HEK293 (cell line): ENCODE measurements around the gene PDE2A.

Experiments
- CTCF ChIA-PET: fragments of 350-600 bp; formaldehyde crosslinking; extraction: SDS; loops from one replicate; lab custom pipeline; 2021; ENCODE audit warnings: antibody characterized with exemption; lab: Yijun Ruan, JAX
- POLR2A ChIA-PET: fragments of 300-600 bp; formaldehyde crosslinking; extraction: SDS; loops from one replicate; lab custom pipeline; 2020; ENCODE audit warnings: antibody characterized with exemption, inconsistent platforms; lab: Yijun Ruan, JAX
- H3K27ac ChIP-seq: fragments of 200-500 bp; sonication (Bioruptor generic); 2 replicates; pipeline ENCODE4 v1.5.1; 2014; ENCODE audit warnings: low read depth, low read length, control low read depth, inconsistent platforms; ENCODE audit errors: extremely low read depth
- H3K36me3 ChIP-seq, 2 experiments: fragments of 200-500 bp in 1 of 2; sonication (Bioruptor generic) in 1 of 2; 1 replicate in 1 of 2; 2 replicates in 1 of 2; pipeline ENCODE4 v1.5.1; 2014 to 2017; ENCODE audit warnings: inconsistent platforms in 2 of 2, low read length in 2 of 2; ENCODE audit not compliant: control insufficient read depth in 2 of 2, insufficient read depth in 1 of 2
- H3K4me1 ChIP-seq: fragments of 200-500 bp; sonication (Bioruptor generic); 2 replicates; pipeline ENCODE4 v1.5.1; 2014; ENCODE audit warnings: mild to moderate bottlenecking, low read length, inconsistent platforms; ENCODE audit not compliant: control insufficient read depth, insufficient read depth
- H3K4me3 ChIP-seq: 2 replicates; pipeline ENCODE4 v1.5.1; 2011; ENCODE audit warnings: low read depth, mild to moderate bottlenecking, control low read depth, low read length, moderate library complexity
- H3K9me3 ChIP-seq: fragments of 200-500 bp; sonication (Bioruptor generic); 2 replicates; pipeline ENCODE4 v1.5.1; 2014; ENCODE audit warnings: low read depth, low read length, inconsistent platforms; ENCODE audit not compliant: control insufficient read depth, insufficient read depth
- HOXA7 ChIP-seq: sonication (generic); formaldehyde crosslinking; IDR thresholded peaks from 2 replicates; pipeline ENCODE4 v1.8.1; 2022; ENCODE audit warnings: missing genetic modification reagents, borderline replicate concordance
- MYNN ChIP-seq: fragments of 450-650 bp; formaldehyde crosslinking; IDR thresholded peaks from 2 replicates; pipeline ENCODE4 v1.5.1; 2016; ENCODE audit warnings: missing biosample characterization, missing genetic modification characterization, borderline replicate concordance
- SP3 ChIP-seq: fragments of 450-650 bp; formaldehyde crosslinking; IDR thresholded peaks from 2 replicates; pipeline ENCODE4 v1.5.1; 2016; ENCODE audit warnings: missing biosample characterization, missing genetic modification characterization
- ZFP37 ChIP-seq: fragments of 450-650 bp; formaldehyde crosslinking; IDR thresholded peaks from 2 replicates; pipeline ENCODE4 v1.5.1; 2016; ENCODE audit warnings: missing biosample characterization, missing genetic modification characterization
- ZNF10 ChIP-seq: fragments of 450-650 bp; formaldehyde crosslinking; IDR thresholded peaks from 2 replicates; pipeline ENCODE4 v1.5.1; 2017; ENCODE audit warnings: missing biosample characterization, missing genetic modification characterization
- ZNF114 ChIP-seq: fragments of 450-650 bp; formaldehyde crosslinking; IDR thresholded peaks from 2 replicates; pipeline ENCODE4 v1.5.0; 2017; ENCODE audit warnings: missing biosample characterization, missing genetic modification characterization
- ZNF133 ChIP-seq: fragments of 450-650 bp; formaldehyde crosslinking; IDR thresholded peaks from 2 replicates; pipeline ENCODE4 v1.5.1; 2016; ENCODE audit warnings: missing biosample characterization, missing genetic modification characterization
- ZNF394 ChIP-seq: fragments of 450-650 bp; formaldehyde crosslinking; IDR thresholded peaks from 2 replicates; pipeline ENCODE4 v1.5.1; 2016; ENCODE audit warnings: missing biosample characterization, missing genetic modification characterization, mild to moderate bottlenecking, moderate library complexity, borderline replicate concordance
- ZNF423 ChIP-seq: fragments of 450-650 bp; formaldehyde crosslinking; IDR thresholded peaks from 2 replicates; pipeline ENCODE4 v1.5.1; 2016; ENCODE audit warnings: missing biosample characterization, missing genetic modification characterization
- ZNF426 ChIP-seq: fragments of 450-650 bp; formaldehyde crosslinking; IDR thresholded peaks from 2 replicates; pipeline ENCODE4 v1.5.1; 2017; ENCODE audit warnings: missing biosample characterization, missing genetic modification characterization, mild to moderate bottlenecking, inconsistent platforms, moderate library complexity
- ZNF664 ChIP-seq: fragments of 450-650 bp; formaldehyde crosslinking; IDR thresholded peaks from 2 replicates; pipeline ENCODE4 v1.5.1; 2016; ENCODE audit warnings: missing biosample characterization, missing genetic modification characterization
- TF ChIP-seq, protein P1 (sequence below): fragments of 450-650 bp; formaldehyde crosslinking; IDR thresholded peaks from 2 replicates; pipeline ENCODE4 v1.5.1; 2016; ENCODE audit warnings: missing biosample characterization, missing genetic modification characterization, borderline replicate concordance
- TF ChIP-seq, protein P2 (sequence below): fragments of 450-650 bp; formaldehyde crosslinking; IDR thresholded peaks from 2 replicates; pipeline ENCODE4 v1.5.1; 2016; ENCODE audit warnings: missing biosample characterization, missing genetic modification characterization
- TF ChIP-seq, protein P3 (sequence below): fragments of 450-650 bp; formaldehyde crosslinking; IDR thresholded peaks from 2 replicates; pipeline ENCODE4 v1.5.1; 2016; ENCODE audit warnings: missing biosample characterization, missing genetic modification characterization
- TF ChIP-seq, protein P4 (sequence below): fragments of 450-650 bp; formaldehyde crosslinking; IDR thresholded peaks from 2 replicates; pipeline ENCODE4 v1.5.1; 2017; ENCODE audit warnings: missing biosample characterization, missing genetic modification characterization
- TF ChIP-seq, protein P5 (sequence below): fragments of 450-650 bp; formaldehyde crosslinking; conservative IDR thresholded peaks from 2 replicates; pipeline ENCODE4 v1.5.1; 2016; ENCODE audit warnings: low read depth, missing biosample characterization, missing genetic modification characterization
- TF ChIP-seq, protein P6 (sequence below): fragments of 450-650 bp; formaldehyde crosslinking; IDR thresholded peaks from 2 replicates; pipeline ENCODE4 v1.5.1; 2016; ENCODE audit warnings: missing biosample characterization, missing genetic modification characterization

The PDE2A gene

DNA sequence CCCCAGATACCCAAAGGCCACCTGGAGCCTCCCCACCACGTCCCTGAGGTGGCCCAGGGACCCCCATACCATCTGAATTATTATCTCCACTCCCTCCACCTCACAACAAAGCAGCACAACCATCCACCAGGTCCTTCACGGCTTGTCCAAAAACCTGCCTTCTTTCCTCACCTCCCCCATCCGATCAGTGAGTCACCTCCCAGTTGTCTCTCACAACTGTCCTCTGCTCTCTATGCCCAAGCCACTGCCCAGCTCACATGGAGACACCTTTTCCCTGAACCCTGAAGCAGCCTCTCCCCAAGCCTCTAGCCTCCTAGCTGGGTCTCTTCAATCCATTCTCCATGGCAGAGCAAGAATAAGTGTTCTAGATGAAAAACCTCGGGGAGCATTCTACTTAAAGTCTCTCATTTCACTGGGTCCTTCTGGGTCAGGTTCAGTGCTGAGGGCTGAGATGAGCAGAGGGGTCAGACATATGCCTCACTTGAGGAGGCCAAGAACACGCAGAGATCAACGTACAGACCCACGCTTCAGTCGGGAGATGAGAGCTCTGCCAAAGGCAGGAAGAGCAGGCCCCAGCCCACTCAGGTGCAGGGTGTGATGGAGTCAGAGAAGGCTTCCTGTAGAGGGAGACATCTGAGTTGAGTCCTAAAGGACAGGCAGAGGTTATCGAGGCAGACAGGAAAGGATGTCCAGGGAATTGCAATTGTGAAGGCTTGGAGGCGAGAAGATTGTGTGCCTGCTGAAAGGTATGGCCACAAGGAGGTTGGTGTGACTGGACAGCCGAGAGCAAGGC lies 74.7 kb downstream of the PDE2A start (continued):
- TF ChIP-seq, protein P1, sequence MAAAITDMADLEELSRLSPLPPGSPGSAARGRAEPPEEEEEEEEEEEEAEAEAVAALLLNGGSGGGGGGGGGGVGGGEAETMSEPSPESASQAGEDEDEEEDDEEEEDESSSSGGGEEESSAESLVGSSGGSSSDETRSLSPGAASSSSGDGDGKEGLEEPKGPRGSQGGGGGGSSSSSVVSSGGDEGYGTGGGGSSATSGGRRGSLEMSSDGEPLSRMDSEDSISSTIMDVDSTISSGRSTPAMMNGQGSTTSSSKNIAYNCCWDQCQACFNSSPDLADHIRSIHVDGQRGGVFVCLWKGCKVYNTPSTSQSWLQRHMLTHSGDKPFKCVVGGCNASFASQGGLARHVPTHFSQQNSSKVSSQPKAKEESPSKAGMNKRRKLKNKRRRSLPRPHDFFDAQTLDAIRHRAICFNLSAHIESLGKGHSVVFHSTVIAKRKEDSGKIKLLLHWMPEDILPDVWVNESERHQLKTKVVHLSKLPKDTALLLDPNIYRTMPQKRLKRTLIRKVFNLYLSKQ (tag by site-specific recombination) = no peak
- TF ChIP-seq ZFP37 (tag by site-specific recombination) (no peak), MYNN (tag by site-specific recombination) (no peak), HOXA7 (no peak)
- TF ChIP-seq, protein P2, sequence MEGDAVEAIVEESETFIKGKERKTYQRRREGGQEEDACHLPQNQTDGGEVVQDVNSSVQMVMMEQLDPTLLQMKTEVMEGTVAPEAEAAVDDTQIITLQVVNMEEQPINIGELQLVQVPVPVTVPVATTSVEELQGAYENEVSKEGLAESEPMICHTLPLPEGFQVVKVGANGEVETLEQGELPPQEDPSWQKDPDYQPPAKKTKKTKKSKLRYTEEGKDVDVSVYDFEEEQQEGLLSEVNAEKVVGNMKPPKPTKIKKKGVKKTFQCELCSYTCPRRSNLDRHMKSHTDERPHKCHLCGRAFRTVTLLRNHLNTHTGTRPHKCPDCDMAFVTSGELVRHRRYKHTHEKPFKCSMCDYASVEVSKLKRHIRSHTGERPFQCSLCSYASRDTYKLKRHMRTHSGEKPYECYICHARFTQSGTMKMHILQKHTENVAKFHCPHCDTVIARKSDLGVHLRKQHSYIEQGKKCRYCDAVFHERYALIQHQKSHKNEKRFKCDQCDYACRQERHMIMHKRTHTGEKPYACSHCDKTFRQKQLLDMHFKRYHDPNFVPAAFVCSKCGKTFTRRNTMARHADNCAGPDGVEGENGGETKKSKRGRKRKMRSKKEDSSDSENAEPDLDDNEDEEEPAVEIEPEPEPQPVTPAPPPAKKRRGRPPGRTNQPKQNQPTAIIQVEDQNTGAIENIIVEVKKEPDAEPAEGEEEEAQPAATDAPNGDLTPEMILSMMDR (tag by site-specific recombination) = no peak
- TF ChIP-seq, protein P3, sequence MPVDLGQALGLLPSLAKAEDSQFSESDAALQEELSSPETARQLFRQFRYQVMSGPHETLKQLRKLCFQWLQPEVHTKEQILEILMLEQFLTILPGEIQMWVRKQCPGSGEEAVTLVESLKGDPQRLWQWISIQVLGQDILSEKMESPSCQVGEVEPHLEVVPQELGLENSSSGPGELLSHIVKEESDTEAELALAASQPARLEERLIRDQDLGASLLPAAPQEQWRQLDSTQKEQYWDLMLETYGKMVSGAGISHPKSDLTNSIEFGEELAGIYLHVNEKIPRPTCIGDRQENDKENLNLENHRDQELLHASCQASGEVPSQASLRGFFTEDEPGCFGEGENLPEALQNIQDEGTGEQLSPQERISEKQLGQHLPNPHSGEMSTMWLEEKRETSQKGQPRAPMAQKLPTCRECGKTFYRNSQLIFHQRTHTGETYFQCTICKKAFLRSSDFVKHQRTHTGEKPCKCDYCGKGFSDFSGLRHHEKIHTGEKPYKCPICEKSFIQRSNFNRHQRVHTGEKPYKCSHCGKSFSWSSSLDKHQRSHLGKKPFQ = no peak

DNA sequence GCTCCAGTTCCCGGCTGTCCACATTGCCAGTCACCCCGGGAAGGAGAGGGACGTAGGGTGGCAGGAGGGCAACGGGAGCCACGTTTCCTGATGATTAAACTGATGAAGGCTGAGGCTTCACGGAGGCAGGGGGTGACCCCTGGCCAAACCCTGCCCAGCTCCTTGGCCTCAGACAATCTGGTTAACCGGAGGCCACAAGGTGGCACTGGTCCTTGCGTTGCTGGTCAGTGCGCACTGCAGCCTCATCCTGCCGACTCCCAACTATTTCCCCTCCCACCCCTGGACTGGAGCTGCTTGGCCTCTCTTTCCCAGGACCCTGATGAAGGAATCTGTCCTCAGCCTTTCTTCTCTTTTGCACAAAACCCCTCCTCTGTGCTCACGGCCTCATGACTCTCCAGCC lies 75.3 kb downstream of the PDE2A start:
- ChIA-PET POLR2A (no interaction called here), CTCF (interaction anchor here (0.6 to 2.9 kb wide), 13 partner anchors 9 to 693 kb away, joined by 3 to 16 read pairs (median 4); no protein-coding TSS in a partner anchor)
- H3K27ac ChIP-seq = no peak overlapping the region
- no peaks in the 10 kb centered on the region for H3K36me3 ChIP-seq
- H3K4me3 ChIP-seq = no peak overlapping the region
- TF ChIP-seq SP3 (no peak), ZNF423 (tag by site-specific recombination) (no peak), ZNF114 (tag by site-specific recombination) (no peak), ZNF394 (no peak), ZNF426 (tag by site-specific recombination) (no peak), MYNN (tag by site-specific recombination) (no peak), ZNF133 (no peak), ZNF664 (tag by site-specific recombination) (no peak), ZNF10 (tag by site-specific recombination) (no peak)
- TF ChIP-seq, protein P4, sequence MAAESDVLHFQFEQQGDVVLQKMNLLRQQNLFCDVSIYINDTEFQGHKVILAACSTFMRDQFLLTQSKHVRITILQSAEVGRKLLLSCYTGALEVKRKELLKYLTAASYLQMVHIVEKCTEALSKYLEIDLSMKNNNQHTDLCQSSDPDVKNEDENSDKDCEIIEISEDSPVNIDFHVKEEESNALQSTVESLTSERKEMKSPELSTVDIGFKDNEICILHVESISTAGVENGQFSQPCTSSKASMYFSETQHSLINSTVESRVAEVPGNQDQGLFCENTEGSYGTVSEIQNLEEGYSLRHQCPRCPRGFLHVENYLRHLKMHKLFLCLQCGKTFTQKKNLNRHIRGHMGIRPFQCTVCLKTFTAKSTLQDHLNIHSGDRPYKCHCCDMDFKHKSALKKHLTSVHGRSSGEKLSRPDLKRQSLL (tag by site-specific recombination) = no peak
- TF ChIP-seq, protein P5, sequence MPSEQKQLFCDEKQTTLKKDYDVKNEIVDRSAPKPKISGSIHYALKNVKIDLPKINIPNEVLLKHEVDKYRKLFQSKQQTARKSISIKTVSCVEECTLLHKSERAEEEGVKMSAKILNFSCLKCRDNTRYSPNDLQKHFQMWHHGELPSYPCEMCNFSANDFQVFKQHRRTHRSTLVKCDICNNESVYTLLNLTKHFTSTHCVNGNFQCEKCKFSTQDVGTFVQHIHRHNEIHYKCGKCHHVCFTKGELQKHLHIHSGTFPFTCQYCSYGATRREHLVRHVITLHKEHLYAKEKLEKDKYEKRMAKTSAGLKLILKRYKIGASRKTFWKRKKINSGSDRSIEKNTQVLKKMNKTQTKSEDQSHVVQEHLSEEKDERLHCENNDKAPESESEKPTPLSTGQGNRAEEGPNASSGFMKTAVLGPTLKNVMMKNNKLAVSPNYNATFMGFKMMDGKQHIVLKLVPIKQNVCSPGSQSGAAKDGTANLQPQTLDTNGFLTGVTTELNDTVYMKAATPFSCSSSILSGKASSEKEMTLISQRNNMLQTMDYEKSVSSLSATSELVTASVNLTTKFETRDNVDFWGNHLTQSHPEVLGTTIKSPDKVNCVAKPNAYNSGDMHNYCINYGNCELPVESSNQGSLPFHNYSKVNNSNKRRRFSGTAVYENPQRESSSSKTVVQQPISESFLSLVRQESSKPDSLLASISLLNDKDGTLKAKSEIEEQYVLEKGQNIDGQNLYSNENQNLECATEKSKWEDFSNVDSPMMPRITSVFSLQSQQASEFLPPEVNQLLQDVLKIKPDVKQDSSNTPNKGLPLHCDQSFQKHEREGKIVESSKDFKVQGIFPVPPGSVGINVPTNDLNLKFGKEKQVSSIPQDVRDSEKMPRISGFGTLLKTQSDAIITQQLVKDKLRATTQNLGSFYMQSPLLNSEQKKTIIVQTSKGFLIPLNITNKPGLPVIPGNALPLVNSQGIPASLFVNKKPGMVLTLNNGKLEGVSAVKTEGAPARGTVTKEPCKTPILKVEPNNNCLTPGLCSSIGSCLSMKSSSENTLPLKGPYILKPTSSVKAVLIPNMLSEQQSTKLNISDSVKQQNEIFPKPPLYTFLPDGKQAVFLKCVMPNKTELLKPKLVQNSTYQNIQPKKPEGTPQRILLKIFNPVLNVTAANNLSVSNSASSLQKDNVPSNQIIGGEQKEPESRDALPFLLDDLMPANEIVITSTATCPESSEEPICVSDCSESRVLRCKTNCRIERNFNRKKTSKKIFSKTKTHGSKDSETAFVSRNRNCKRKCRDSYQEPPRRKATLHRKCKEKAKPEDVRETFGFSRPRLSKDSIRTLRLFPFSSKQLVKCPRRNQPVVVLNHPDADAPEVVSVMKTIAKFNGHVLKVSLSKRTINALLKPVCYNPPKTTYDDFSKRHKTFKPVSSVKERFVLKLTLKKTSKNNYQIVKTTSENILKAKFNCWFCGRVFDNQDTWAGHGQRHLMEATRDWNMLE (tag by site-specific recombination) = no peak
- TF ChIP-seq, protein P1 (tag by site-specific recombination) = no peak
- TF ChIP-seq, protein P6, sequence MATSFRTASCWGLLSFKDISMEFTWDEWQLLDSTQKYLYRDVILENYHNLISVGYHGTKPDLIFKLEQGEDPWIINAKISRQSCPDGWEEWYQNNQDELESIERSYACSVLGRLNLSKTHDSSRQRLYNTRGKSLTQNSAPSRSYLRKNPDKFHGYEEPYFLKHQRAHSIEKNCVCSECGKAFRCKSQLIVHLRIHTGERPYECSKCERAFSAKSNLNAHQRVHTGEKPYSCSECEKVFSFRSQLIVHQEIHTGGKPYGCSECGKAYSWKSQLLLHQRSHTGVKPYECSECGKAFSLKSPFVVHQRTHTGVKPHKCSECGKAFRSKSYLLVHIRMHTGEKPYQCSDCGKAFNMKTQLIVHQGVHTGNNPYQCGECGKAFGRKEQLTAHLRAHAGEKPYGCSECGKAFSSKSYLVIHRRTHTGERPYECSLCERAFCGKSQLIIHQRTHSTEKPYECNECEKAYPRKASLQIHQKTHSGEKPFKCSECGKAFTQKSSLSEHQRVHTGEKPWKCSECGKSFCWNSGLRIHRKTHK = no peak
- no peaks in the 10 kb centered on the region for H3K4me1 ChIP-seq
- H3K9me3 ChIP-seq = no peaks in the 10 kb centered on the region
